Measurements from ENCODE around the gene WFIKKN2. TPM values are rescaled to one million over a fixed set of nuclear protein-coding genes. Genes with fewer than 3 reads are reported as not detected.

WFIKKN2 gene
- total RNA-seq, 1 donor from 2014 or later, result 0.69 TPM

DNA sequence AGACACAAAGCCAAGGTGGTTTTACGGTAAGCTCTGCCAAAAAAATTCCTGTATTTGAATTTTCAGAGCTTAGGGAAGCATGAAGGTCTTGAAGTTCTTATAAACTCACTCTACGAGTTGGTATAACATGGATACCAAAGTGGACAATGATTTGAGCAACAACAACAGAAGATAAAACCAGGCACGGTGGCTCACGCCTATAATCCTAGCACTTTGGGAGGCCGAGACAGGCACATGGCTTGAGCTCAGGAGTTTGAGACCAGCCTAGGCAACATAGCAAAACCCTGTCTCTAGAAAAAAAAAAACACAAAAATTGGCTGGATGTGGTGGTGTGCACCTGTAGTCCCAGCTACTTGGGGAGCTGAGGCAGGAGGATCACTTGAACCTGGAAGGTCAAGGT lies 43.7 kb downstream of the WFIKKN2 start:
- Histone ChIP-seq H3K27ac (no peak overlapping the region), H3K27me3 (no peaks in the 10 kb centered on the region), H3K9me3 (no peaks in the 10 kb centered on the region), H3K4me3 (no peak overlapping the region), H3K36me3 (no peaks in the 10 kb centered on the region), H3K4me1 (peaks cover 2% of the 10 kb centered on the region)
- DNase-seq (no peak), ATAC-seq (no peak)
- intact Hi-C loops (cut with DNase I), result no loop called here
- TF ChIP-seq, protein P1, sequence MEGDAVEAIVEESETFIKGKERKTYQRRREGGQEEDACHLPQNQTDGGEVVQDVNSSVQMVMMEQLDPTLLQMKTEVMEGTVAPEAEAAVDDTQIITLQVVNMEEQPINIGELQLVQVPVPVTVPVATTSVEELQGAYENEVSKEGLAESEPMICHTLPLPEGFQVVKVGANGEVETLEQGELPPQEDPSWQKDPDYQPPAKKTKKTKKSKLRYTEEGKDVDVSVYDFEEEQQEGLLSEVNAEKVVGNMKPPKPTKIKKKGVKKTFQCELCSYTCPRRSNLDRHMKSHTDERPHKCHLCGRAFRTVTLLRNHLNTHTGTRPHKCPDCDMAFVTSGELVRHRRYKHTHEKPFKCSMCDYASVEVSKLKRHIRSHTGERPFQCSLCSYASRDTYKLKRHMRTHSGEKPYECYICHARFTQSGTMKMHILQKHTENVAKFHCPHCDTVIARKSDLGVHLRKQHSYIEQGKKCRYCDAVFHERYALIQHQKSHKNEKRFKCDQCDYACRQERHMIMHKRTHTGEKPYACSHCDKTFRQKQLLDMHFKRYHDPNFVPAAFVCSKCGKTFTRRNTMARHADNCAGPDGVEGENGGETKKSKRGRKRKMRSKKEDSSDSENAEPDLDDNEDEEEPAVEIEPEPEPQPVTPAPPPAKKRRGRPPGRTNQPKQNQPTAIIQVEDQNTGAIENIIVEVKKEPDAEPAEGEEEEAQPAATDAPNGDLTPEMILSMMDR (IDR thresholded peaks at IDR 0.05), result no peak

DNA sequence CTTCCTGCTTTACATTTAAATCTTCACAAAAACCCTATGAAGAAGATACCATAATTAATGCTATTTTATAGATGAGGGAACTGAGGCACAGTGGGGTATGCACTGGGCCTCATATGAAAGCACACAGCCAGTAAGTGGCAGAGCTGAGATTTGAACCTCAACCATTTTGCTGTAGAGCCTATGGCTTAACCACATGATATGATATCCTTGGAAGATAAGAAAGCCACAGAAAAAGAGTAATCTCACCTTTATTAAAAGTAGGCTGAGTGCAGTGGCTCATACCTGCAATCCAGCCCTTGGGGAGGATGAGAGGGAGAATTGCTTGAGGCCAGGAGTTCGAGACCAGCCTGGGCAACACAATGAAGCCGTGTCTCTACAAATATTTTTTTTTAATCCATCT lies 45.8 kb downstream of the WFIKKN2 start:
- Histone ChIP-seq H3K27me3 (no peaks in the 10 kb centered on the region), H3K27ac (no peak overlapping the region), H3K4me3 (no peak overlapping the region), H3K36me3 (no peaks in the 10 kb centered on the region), H3K4me1 (peaks cover 8% of the 10 kb centered on the region), H3K9me3 (no peaks in the 10 kb centered on the region)
- ATAC-seq, result no peak
- intact Hi-C loops (cut with DNase I), result no loop called here
- TF ChIP-seq, protein P1 (IDR thresholded peaks at IDR 0.05), result no peak
- no peak for DNase-seq

- TF ChIP-seq, protein P1 (IDR thresholded peaks at IDR 0.05), result no peak
- intact Hi-C loops (cut with DNase I), result no loop called here
- Histone ChIP-seq H3K4me3 (no peak overlapping the region), H3K36me3 (no peaks in the 10 kb centered on the region), H3K27ac (no peak overlapping the region), H3K9me3 (no peaks in the 10 kb centered on the region), H3K4me1 (peaks cover 8% of the 10 kb centered on the region), H3K27me3 (no peaks in the 10 kb centered on the region)
- ATAC-seq (no peak), DNase-seq (no peak)
Measured at GRCh38 chr17:50882851-50883250, 47.5 kb downstream of the WFIKKN2 start.

- Histone ChIP-seq H3K9me3 (no peaks in the 10 kb centered on the region), H3K4me3 (no peak overlapping the region), H3K4me1 (peaks cover 8% of the 10 kb centered on the region), H3K36me3 (no peaks in the 10 kb centered on the region), H3K27me3 (no peaks in the 10 kb centered on the region), H3K27ac (peak overlapping the region; percentile 42)
- intact Hi-C loops (cut with DNase I), result no loop called here
- ATAC-seq (peak; percentile 88), DNase-seq (no peak)
- TF ChIP-seq, protein P1 (IDR thresholded peaks at IDR 0.05), result no peak
Measured at GRCh38 chr17:50883850-50884438, 48.6 kb downstream of the WFIKKN2 start.

- H3K4me1 ChIP-seq, result peaks cover 8% of the 10 kb centered on the region
- H3K27me3 ChIP-seq, result no peaks in the 10 kb centered on the region
- intact Hi-C loops (cut with DNase I), result no loop called here
- TF ChIP-seq, protein P1 (IDR thresholded peaks at IDR 0.05), result no peak
- peak; percentile 92 for ATAC-seq
- no peak overlapping the region for H3K4me3 ChIP-seq
- no peaks in the 10 kb centered on the region for H3K9me3 ChIP-seq
- no peaks in the 10 kb centered on the region for H3K36me3 ChIP-seq
- DNase-seq, result no peak
- peak overlapping the region; percentile 42 for H3K27ac ChIP-seq
Measured at GRCh38 chr17:50884439-50885311, 49.3 kb downstream of the WFIKKN2 start.

Measured in upper lobe of right lung (tissue), 1 donor.